Smooth muscle cell (in vitro differentiated cells): ENCODE measurements around the gene EOMES. TPM values are rescaled to one million over a fixed set of nuclear protein-coding genes. Genes with fewer than 3 reads are reported as not detected.

Source experiments
- DNase-seq: peaks from one replicate; lab custom pipeline; 2025; ENCODE audit not compliant: unreplicated experiment; lab: John Stamatoyannopoulos, UW
- H2AFZ ChIP-seq: fragments of 200-600 bp; sonication (generic); 2 replicates; pipeline ENCODE4 v1.6.0; 2016; ENCODE audit warnings: antibody characterized with exemption, low read depth, mild to moderate bottlenecking
- H3F3A ChIP-seq: fragments of 200-600 bp; sonication (generic); 2 replicates; pipeline ENCODE4 v1.6.0; 2017; ENCODE audit warnings: antibody characterized with exemption, low read depth
- H3K27ac ChIP-seq: fragments of 200-600 bp; sonication (generic); 2 replicates; pipeline ENCODE4 v1.5.1; 2016; ENCODE audit warnings: low read depth, mild to moderate bottlenecking
- H3K27me3 ChIP-seq: fragments of 200-600 bp; sonication (generic); 2 replicates; pipeline ENCODE4 v1.6.1; 2016; ENCODE audit warnings: low read depth, mild to moderate bottlenecking
- H3K36me3 ChIP-seq: fragments of 200-600 bp; sonication (generic); 2 replicates; pipeline ENCODE4 v1.5.1; 2016; ENCODE audit warnings: low read depth
- H3K4me1 ChIP-seq: fragments of 200-600 bp; sonication (generic); 2 replicates; pipeline ENCODE4 v1.5.1; 2016; ENCODE audit warnings: low read depth
- H3K4me2 ChIP-seq: fragments of 200-600 bp; sonication (generic); 2 replicates; pipeline ENCODE4 v1.6.0; 2016; ENCODE audit warnings: mild to moderate bottlenecking
- H3K4me3 ChIP-seq: fragments of 200-600 bp; sonication (generic); 2 replicates; pipeline ENCODE4 v1.5.1; 2016; ENCODE audit warnings: mild to moderate bottlenecking
- H3K79me2 ChIP-seq: fragments of 200-600 bp; sonication (generic); 2 replicates; pipeline ENCODE4 v1.6.0; 2016; ENCODE audit warnings: low read depth, mild to moderate bottlenecking
- H3K9ac ChIP-seq: fragments of 200-600 bp; sonication (generic); 2 replicates; pipeline ENCODE4 v1.6.0; 2016; ENCODE audit warnings: low read depth
- H3K9me3 ChIP-seq: fragments of 200-600 bp; sonication (generic); replicated peaks from 2 replicates; pipeline ENCODE4 v1.5.1; 2016; ENCODE audit warnings: low read depth
- H4K20me1 ChIP-seq: fragments of 200-600 bp; sonication (generic); 2 replicates; pipeline ENCODE4 v1.6.0; 2016; ENCODE audit warnings: low read depth
- CTCF ChIP-seq: fragments of 200-600 bp; sonication (generic); IDR thresholded peaks from 2 replicates; pipeline ENCODE4 v1.5.1; 2017; ENCODE audit warnings: borderline replicate concordance, mild to moderate bottlenecking, antibody characterized with exemption; ENCODE audit not compliant: insufficient read depth, poor library complexity, severe bottlenecking
- WGBS: methylation state at CpG from one replicate; pipeline ENCODE4 v1.1.7; 2016; ENCODE audit warnings: low lambda C conversion rate; 5-methylcytosine and 5-hydroxymethylcytosine counted together
- polyA plus RNA-seq: library from polyadenylated mRNA; unstranded; fragments of >200 nt; fragmentation: Nextera tagmentation; extraction: Ambion mirVana; gene quantifications from 2 replicates; pipeline ENCODE4 v1.2.1, GENCODE V29; 2016
- total RNA-seq: library from RNA; depleted of rRNA; stranded (reverse); fragments of >200 nt; gene quantifications from 2 replicates; pipeline ENCODE4 v1.2.3, GENCODE V29; 2014

Gene EOMES
- total and polyA plus RNA-seq, 2 experiments from 2014 or later: not detected

- H3K79me2 ChIP-seq: no peaks in the 10 kb centered on the region
Observed at GRCh38 chr3:27688053-27688452, 34.1 kb downstream of the EOMES start.

GRCh38 chr3:27686642-27687041, 35.5 kb downstream of the EOMES start:
- no peaks in the 10 kb centered on the region for H3K79me2 ChIP-seq
- H4K20me1 ChIP-seq: no peaks in the 10 kb centered on the region
- no peak overlapping the region for H3K4me3 ChIP-seq
- no peak for TF ChIP-seq CTCF
- no peaks in the 10 kb centered on the region for H3K4me1 ChIP-seq
- no peak overlapping the region for H2AFZ ChIP-seq
- H3K9ac ChIP-seq: no peak overlapping the region
- no peaks in the 10 kb centered on the region for H3K27me3 ChIP-seq
- no peak overlapping the region for H3K27ac ChIP-seq
- H3K9me3 ChIP-seq: no peaks in the 10 kb centered on the region
- no peaks in the 10 kb centered on the region for H3K36me3 ChIP-seq
- H3F3A ChIP-seq: no peaks in the 10 kb centered on the region
- H3K4me2 ChIP-seq: no peak overlapping the region
- 81% methylated on average over 1 of the region's 1 CpG for WGBS
- no peak for DNase-seq

More at GRCh38 chr3:27688053-27688452, 34.1 kb downstream of the EOMES start:
- Histone ChIP-seq H3K36me3 (no peaks in the 10 kb centered on the region), H3K27ac (no peak overlapping the region), H3K4me3 (no peak overlapping the region), H3K9me3 (no peaks in the 10 kb centered on the region), H3K4me1 (no peaks in the 10 kb centered on the region), H2AFZ (no peak overlapping the region), H4K20me1 (no peaks in the 10 kb centered on the region), H3K4me2 (no peak overlapping the region), H3F3A (no peaks in the 10 kb centered on the region), H3K9ac (no peak overlapping the region), H3K27me3 (no peaks in the 10 kb centered on the region)
- WGBS: 87% methylated on average over 5 of the region's 5 CpGs
- no peak for TF ChIP-seq CTCF
- DNase-seq: no peak

- Histone ChIP-seq H3K4me2 (no peak overlapping the region), H3K27me3 (no peaks in the 10 kb centered on the region), H3K9ac (no peak overlapping the region), H3K4me1 (no peaks in the 10 kb centered on the region), H3F3A (no peaks in the 10 kb centered on the region), H3K79me2 (no peaks in the 10 kb centered on the region), H2AFZ (no peak overlapping the region), H3K36me3 (no peaks in the 10 kb centered on the region), H3K4me3 (no peak overlapping the region), H3K9me3 (no peaks in the 10 kb centered on the region), H3K27ac (no peak overlapping the region), H4K20me1 (no peaks in the 10 kb centered on the region)
- WGBS: 40% methylated on average over 1 of the region's 1 CpG
- DNase-seq: no peak
- no peak for TF ChIP-seq CTCF
Observed at GRCh38 chr3:27685474-27685873, 36.6 kb downstream of the EOMES start.

- no peak for TF ChIP-seq CTCF
- WGBS: 95% methylated on average over 2 of the region's 2 CpGs
Observed at GRCh38 chr3:27684302-27684701, 37.8 kb downstream of the EOMES start.

More at GRCh38 chr3:27684302-27684701, 37.8 kb downstream of the EOMES start:
- Histone ChIP-seq H3K27ac (no peak overlapping the region), H3K9ac (no peak overlapping the region), H4K20me1 (no peaks in the 10 kb centered on the region), H3K27me3 (no peaks in the 10 kb centered on the region), H3K4me3 (no peak overlapping the region), H3K4me2 (no peak overlapping the region), H3K36me3 (no peaks in the 10 kb centered on the region), H2AFZ (no peak overlapping the region), H3F3A (no peaks in the 10 kb centered on the region), H3K9me3 (no peaks in the 10 kb centered on the region), H3K4me1 (no peaks in the 10 kb centered on the region), H3K79me2 (no peaks in the 10 kb centered on the region)
- no peak for DNase-seq
